WTC11 (cell line): Measurements from ENCODE around the gene KRTAP5-6. TPM values are rescaled to one million over a fixed set of nuclear protein-coding genes. Genes with fewer than 3 reads are reported as not detected.

Source experiments
- ATAC-seq: fragments of 200-7000 bp; cut with Tn5 transposase; 2 replicates; pipeline ENCODE4 v1.10.0; 2021; ENCODE audit warnings: mild to moderate bottlenecking, moderate library complexity
- CTCF ChIA-PET: fragments of 300-600 bp; sonication (Branson Sonifier 250); formaldehyde crosslinking; loops from one replicate; lab custom pipeline; 2021; ENCODE audit warnings: antibody characterized with exemption; lab: Charles Lee
- POLR2A ChIA-PET: fragments of 350-600 bp; sonication (Branson Sonifier 250); formaldehyde crosslinking; loops from one replicate; lab custom pipeline; 2021; ENCODE audit warnings: antibody characterized with exemption; lab: Charles Lee
- DNase-seq: peaks from one replicate; pipeline ENCODE4 v3.0.0; 2021; ENCODE audit warnings: low spot score
- H3K27ac Mint-ChIP-seq: 2 replicates; pipeline ENCODE4 v1.8.0; 2021; ENCODE audit warnings: mixed read lengths
- H3K27me3 Mint-ChIP-seq: 2 replicates; pipeline ENCODE4 v1.8.0; 2021; ENCODE audit warnings: low read depth, mild to moderate bottlenecking, moderate library complexity, mixed read lengths
- H3K36me3 Mint-ChIP-seq: 2 replicates; pipeline ENCODE4 v1.8.0; 2021; ENCODE audit warnings: mixed read lengths
- H3K4me1 Mint-ChIP-seq: 2 replicates; pipeline ENCODE4 v1.8.0; 2022; ENCODE audit warnings: mixed read lengths
- H3K4me3 Mint-ChIP-seq: 2 replicates; pipeline ENCODE4 v1.8.0; 2021; ENCODE audit warnings: mild to moderate bottlenecking, moderate library complexity, mixed read lengths
- H3K9me3 Mint-ChIP-seq: 2 replicates; pipeline ENCODE4 v1.8.0; 2021; ENCODE audit warnings: mixed read lengths
- FOXP1 ChIP-seq: sonication (generic); formaldehyde crosslinking; IDR thresholded peaks from 2 replicates; pipeline ENCODE4 v1.8.0; 2022; ENCODE audit warnings: missing genetic modification reagents, mild to moderate bottlenecking, moderate library complexity, borderline replicate concordance
- GABPB1 ChIP-seq: sonication (generic); formaldehyde crosslinking; IDR thresholded peaks from 2 replicates; pipeline ENCODE4 v1.8.1; 2023; ENCODE audit warnings: mild to moderate bottlenecking, missing genetic modification reagents
- GRHL2 ChIP-seq: fragments of 250-450 bp; sonication (Bioruptor Pico); IDR thresholded peaks from 2 replicates; pipeline ENCODE4 v1.8.0; 2022; ENCODE audit warnings: mild to moderate bottlenecking, moderate library complexity; ENCODE audit not compliant: insufficient replicate concordance, severe bottlenecking
- JAZF1 ChIP-seq: fragments of 250-450 bp; sonication (Bioruptor Pico); IDR thresholded peaks from 2 replicates; pipeline ENCODE4 v1.9.0; 2021; ENCODE audit warnings: moderate library complexity, mild to moderate bottlenecking, inconsistent platforms
- NFATC4 ChIP-seq: fragments of 250-450 bp; sonication (Bioruptor Pico); IDR thresholded peaks from 2 replicates; pipeline ENCODE4 v1.9.0; 2021; ENCODE audit warnings: mild to moderate bottlenecking
- TEAD1 ChIP-seq: sonication (generic); formaldehyde crosslinking; IDR thresholded peaks from 2 replicates; pipeline ENCODE4 v1.8.0; 2022; ENCODE audit warnings: mild to moderate bottlenecking, missing genetic modification reagents
- TP53 ChIP-seq: sonication (generic); formaldehyde crosslinking; IDR thresholded peaks from 2 replicates; pipeline ENCODE4 v1.8.1; 2023; ENCODE audit warnings: mild to moderate bottlenecking, missing genetic modification reagents
- ZNF232 ChIP-seq: sonication (generic); formaldehyde crosslinking; IDR thresholded peaks from 2 replicates; pipeline ENCODE4 v1.8.0; 2022; ENCODE audit warnings: mild to moderate bottlenecking, missing genetic modification reagents
- ZNF263 ChIP-seq: sonication (generic); formaldehyde crosslinking; IDR thresholded peaks from 2 replicates; pipeline ENCODE4 v1.8.1; 2022; ENCODE audit warnings: low read depth, mild to moderate bottlenecking, moderate library complexity, missing genetic modification reagents
- ZNF671 ChIP-seq: fragments of 250-450 bp; sonication (Bioruptor Pico); IDR thresholded peaks from 2 replicates; pipeline ENCODE4 v1.8.0; 2021; ENCODE audit warnings: mild to moderate bottlenecking
- total RNA-seq: library from RNA; stranded (reverse); gene quantifications from 3 replicates; pipeline ENCODE4 v1.2.3, GENCODE V29; 2021
- TF ChIP-seq, protein P1 (sequence below): fragments of 250-450 bp; sonication (Bioruptor Pico); IDR thresholded peaks from 2 replicates; pipeline ENCODE4 v2.1.2; 2022; ENCODE audit warnings: mild to moderate bottlenecking, moderate library complexity
- TF ChIP-seq, protein P2 (sequence below): sonication (generic); formaldehyde crosslinking; IDR thresholded peaks from 2 replicates; pipeline ENCODE4 v1.8.1; 2023; ENCODE audit warnings: mild to moderate bottlenecking, moderate library complexity, missing genetic modification reagents
- TF ChIP-seq, protein P3 (sequence below): sonication (generic); formaldehyde crosslinking; IDR thresholded peaks from 2 replicates; pipeline ENCODE4 v1.8.0; 2023; ENCODE audit warnings: missing genetic modification reagents
- TF ChIP-seq, protein P4 (sequence below): sonication (generic); formaldehyde crosslinking; conservative IDR thresholded peaks from 2 replicates; pipeline ENCODE4 v1.8.1; 2022; ENCODE audit warnings: mild to moderate bottlenecking, missing genetic modification reagents
- TF ChIP-seq, protein P5 (sequence below): fragments of 250-450 bp; sonication (Bioruptor Pico); conservative IDR thresholded peaks from 2 replicates; pipeline ENCODE4 v1.9.0; 2021; ENCODE audit warnings: mild to moderate bottlenecking

The KRTAP5-6 gene
- total RNA-seq, 1 experiment from 2014 or later, result 0.35 TPM

DNA sequence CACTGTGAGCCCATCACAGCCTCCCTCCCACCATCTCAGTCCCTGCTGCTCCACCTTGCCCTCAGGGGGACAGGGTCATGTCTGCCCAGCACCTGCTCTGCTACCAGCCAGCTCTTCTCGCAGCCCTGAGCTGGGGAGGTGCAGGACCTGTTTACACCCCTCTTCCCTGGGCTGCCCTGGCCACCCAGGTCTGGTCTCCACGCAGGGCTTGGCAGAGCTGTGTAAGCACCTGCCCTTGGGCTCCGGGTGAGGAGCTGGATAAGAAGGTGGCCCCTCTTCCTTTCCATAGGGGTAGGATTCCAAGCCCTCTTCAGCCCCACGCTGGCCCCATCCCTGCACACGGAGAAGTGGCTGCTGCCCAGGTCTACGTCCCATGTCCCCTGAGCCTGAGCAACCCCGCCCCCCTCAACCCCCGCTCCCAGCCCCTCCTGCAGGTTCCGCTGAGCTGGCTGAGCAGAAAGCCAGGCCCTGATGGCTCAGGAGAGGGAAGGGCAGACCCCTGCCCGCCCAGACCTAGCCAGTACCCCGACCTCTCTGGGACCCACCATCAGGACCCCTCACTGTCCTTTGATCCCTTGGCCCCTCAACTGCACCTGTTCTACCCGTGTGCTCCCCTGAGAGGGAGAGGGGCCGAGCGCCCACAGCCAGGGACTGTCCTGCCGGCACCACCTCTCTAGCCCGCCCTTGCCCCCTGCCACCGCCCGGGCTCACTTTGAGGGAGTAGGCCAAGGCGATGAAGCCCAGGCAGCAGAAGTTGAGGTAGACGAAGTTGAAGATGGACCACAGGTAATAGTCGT, 50.2 kb downstream of the KRTAP5-6 start:
- H3K27me3 Mint-ChIP-seq, result peaks cover 51% of the 10 kb centered on the region
- POLR2A ChIA-PET, result interaction anchor here (0.6 to 0.9 kb wide), 2 partner anchors 38 to 221 kb away, joined by 3 read pairs; no protein-coding TSS in a partner anchor
- peaks cover 10% of the 10 kb centered on the region for H3K36me3 Mint-ChIP-seq

More for the DNA sequence above, 50.2 kb downstream of the KRTAP5-6 start:
- ATAC-seq (no peak), DNase-seq (no peak)
- Mint-ChIP-seq H3K27ac (no peak overlapping the region), H3K4me1 (peaks cover 12% of the 10 kb centered on the region), H3K4me3 (no peak overlapping the region), H3K9me3 (peaks cover 12% of the 10 kb centered on the region)
- TF ChIP-seq, protein P1, sequence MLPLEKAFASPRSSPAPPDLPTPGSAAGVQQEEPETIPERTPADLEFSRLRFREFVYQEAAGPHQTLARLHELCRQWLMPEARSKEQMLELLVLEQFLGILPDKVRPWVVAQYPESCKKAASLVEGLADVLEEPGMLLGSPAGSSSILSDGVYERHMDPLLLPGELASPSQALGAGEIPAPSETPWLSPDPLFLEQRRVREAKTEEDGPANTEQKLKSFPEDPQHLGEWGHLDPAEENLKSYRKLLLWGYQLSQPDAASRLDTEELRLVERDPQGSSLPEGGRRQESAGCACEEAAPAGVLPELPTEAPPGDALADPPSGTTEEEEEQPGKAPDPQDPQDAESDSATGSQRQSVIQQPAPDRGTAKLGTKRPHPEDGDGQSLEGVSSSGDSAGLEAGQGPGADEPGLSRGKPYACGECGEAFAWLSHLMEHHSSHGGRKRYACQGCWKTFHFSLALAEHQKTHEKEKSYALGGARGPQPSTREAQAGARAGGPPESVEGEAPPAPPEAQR, result no peak
- TF ChIP-seq NFATC4 (CRISPR knock-in tag) (no peak), FOXP1 (CRISPR knock-in tag) (no peak), ZNF671 (CRISPR knock-in tag) (no peak), GABPB1 (CRISPR knock-in tag) (no peak), JAZF1 (CRISPR knock-in tag) (no peak), TEAD1 (CRISPR knock-in tag) (no peak), ZNF263 (CRISPR knock-in tag) (no peak), ZNF232 (no peak), TP53 (CRISPR knock-in tag) (no peak), GRHL2 (CRISPR knock-in tag) (no peak)
- TF ChIP-seq, protein P2, sequence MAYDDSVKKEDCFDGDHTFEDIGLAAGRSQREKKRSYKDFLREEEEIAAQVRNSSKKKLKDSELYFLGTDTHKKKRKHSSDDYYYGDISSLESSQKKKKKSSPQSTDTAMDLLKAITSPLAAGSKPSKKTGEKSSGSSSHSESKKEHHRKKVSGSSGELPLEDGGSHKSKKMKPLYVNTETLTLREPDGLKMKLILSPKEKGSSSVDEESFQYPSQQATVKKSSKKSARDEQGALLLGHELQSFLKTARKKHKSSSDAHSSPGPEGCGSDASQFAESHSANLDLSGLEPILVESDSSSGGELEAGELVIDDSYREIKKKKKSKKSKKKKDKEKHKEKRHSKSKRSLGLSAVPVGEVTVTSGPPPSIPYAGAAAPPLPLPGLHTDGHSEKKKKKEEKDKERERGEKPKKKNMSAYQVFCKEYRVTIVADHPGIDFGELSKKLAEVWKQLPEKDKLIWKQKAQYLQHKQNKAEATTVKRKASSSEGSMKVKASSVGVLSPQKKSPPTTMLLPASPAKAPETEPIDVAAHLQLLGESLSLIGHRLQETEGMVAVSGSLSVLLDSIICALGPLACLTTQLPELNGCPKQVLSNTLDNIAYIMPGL (CRISPR knock-in tag), result no peak
- TF ChIP-seq, protein P3, sequence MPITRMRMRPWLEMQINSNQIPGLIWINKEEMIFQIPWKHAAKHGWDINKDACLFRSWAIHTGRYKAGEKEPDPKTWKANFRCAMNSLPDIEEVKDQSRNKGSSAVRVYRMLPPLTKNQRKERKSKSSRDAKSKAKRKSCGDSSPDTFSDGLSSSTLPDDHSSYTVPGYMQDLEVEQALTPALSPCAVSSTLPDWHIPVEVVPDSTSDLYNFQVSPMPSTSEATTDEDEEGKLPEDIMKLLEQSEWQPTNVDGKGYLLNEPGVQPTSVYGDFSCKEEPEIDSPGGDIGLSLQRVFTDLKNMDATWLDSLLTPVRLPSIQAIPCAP (CRISPR knock-in tag), result no peak
- TF ChIP-seq, protein P4, sequence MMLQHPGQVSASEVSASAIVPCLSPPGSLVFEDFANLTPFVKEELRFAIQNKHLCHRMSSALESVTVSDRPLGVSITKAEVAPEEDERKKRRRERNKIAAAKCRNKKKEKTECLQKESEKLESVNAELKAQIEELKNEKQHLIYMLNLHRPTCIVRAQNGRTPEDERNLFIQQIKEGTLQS (CRISPR knock-in tag), result no peak
- TF ChIP-seq, protein P5, sequence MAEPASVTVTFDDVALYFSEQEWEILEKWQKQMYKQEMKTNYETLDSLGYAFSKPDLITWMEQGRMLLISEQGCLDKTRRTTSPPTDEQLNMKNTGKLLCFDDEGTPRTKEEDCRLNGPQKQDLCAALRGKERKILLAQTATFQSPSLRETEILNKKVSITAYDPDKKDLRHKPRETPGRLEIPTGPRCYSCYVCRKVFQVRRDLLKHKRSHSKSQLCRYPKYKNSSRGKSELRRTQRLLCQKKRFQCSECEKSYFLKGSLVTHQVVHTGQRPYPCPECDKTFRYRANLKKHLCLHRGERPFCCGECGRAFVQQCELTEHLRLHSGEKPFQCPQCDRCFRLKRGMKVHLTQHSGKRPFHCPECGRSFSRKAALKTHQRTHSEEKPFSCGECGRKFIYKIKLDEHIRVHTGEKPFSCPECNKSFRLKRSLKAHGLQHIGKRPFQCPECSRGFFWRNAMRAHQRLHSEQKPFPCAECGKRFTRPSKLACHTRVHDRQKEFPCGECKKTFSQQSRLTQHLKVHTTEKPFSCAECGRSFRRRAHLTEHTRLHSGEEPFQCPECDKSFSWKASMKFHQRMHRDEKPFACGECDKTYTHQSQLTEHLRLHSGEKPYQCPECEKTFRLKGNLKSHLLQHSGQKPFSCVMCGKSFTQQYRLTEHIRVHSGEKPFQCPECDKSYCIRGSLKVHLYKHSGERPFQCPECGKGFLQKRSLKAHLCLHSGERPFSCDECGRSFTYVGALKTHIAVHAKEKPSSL (CRISPR knock-in tag), result no peak
- CTCF ChIA-PET, result interaction anchor here (0.5 to 4.4 kb wide), 5 partner anchors 53 to 268 kb away, joined by 3 to 32 read pairs (median 3); no protein-coding TSS in a partner anchor

Other genes with a start within 250 kb of the KRTAP5-6 start
- gene MOB2, start 210.4 kb upstream of the KRTAP5-6 start, total RNA-seq, result 17.7 to 23.4 TPM (median 21.7 TPM) in 3 replicates
- 1.7 to 2.5 TPM (median 2.4 TPM) in 3 replicates for gene DUSP8, start 124.9 kb upstream of the KRTAP5-6 start, total RNA-seq
- gene KRTAP5-1, start 111.9 kb upstream of the KRTAP5-6 start, total RNA-seq, result not detected in 3 replicates
- not detected in 3 replicates for gene KRTAP5-2, start 98.9 kb upstream of the KRTAP5-6 start, total RNA-seq
- not detected in 3 replicates for gene KRTAP5-3, start 88.7 kb upstream of the KRTAP5-6 start, total RNA-seq
- not detected in 3 replicates for gene KRTAP5-4, start 75.1 kb upstream of the KRTAP5-6 start, total RNA-seq
- gene KRTAP5-5, start 67.4 kb upstream of the KRTAP5-6 start, total RNA-seq, result not detected in 3 replicates
- gene IFITM10, start 53.4 kb downstream of the KRTAP5-6 start, total RNA-seq, result 0.80 to 1.7 TPM (median 1.3 TPM) in 3 replicates
- gene CTSD, start 66.7 kb downstream of the KRTAP5-6 start, total RNA-seq, result 194 to 199 TPM (median 198 TPM) in 3 replicates
- gene SYT8, start 137.8 kb downstream of the KRTAP5-6 start, total RNA-seq, result 0.37 TPM in 1 of 3 replicates, not detected in the others
- gene TNNI2, start 141.8 kb downstream of the KRTAP5-6 start, total RNA-seq, result 0.41 TPM in 1 of 3 replicates, not detected in the others
- gene LSP1, start 155.9 kb downstream of the KRTAP5-6 start, total RNA-seq, result 0.77 to 1.7 TPM (median 1.0 TPM) in 3 replicates
- not detected in 3 replicates for gene PRR33, start 194.7 kb downstream of the KRTAP5-6 start, total RNA-seq
- gene TNNT3, start 222.5 kb downstream of the KRTAP5-6 start, total RNA-seq, result not detected in 3 replicates